ENCODE measurements around the gene EEF2K.

Gene EEF2K

DNA sequence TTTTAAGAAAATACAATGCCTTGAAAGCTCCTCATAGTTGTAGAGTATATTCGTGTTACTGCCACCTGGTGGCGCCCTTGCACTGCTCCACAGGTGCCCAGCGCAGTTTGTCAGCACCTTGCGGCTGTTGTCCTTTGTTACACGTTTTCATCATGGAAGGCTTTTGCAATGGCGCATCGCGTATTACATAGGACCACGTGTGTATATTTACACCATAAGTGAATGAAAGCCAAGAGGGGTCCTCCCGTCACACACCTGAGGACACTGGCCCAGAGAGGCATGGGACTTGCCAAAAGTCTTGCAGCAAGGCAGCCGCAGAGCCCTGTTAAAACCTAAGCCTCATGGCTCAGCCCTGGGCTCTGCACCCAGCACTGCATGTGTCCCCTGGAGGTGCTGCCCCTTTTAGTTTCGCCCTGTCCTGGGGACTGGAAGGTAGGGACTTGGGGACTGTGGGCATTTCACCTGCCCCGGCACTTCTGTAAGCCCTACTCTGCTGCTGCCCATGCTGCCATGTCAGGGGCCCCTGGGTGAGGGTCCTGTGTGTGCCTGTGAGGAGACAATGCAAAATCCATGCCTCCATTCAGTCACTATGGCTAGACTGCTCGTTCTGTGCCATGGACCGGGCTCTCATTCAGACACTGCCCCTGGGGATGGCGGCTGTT is 115.4 kb downstream of the EEF2K start:
- DNase-seq: peak; percentile 33

DNA sequence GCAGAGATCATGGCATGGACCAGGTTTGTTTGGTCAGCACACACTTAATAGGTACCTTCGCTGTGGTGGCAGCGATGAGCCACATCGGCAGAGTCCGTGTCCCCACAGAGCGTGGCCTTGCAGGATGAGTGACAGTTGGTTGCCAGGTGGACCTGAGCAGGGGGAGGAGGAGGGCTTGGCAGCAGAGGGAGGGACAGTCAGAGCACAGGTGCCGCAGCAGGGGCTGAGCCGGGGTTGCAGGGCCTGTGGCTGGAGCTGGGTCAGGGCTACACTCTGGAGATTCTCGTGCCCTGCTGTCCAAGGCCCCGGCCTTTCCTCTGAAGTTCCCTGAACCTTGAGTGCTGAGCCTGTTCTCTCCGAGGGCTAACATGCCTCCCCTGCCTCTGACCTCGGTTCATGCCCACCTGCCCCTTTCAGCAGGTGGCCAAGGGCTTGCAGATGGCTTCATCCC is 116.0 kb downstream of the EEF2K start:
- no peak for DNase-seq

DNA sequence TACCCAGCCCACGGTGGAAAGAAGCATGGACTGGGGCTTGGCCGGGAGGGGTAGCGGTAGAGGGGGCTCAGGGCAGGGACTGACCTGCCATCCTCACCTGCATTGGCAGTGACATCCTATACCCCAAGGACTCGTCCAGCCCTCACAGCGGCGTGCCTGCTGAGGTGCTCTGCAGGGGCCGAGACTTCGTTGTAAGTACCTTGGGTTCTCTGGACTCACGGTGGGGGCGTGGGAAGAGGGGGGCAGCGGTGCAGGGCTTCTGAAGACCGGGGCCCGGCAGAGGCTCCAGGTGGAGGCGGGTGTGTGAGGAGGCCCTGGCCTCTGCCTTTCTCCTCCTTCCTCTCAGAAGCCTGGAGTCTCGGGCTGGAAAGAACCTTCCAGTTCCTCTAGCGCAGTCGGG is 116.7 kb downstream of the EEF2K start:
- no peak for DNase-seq

DNA sequence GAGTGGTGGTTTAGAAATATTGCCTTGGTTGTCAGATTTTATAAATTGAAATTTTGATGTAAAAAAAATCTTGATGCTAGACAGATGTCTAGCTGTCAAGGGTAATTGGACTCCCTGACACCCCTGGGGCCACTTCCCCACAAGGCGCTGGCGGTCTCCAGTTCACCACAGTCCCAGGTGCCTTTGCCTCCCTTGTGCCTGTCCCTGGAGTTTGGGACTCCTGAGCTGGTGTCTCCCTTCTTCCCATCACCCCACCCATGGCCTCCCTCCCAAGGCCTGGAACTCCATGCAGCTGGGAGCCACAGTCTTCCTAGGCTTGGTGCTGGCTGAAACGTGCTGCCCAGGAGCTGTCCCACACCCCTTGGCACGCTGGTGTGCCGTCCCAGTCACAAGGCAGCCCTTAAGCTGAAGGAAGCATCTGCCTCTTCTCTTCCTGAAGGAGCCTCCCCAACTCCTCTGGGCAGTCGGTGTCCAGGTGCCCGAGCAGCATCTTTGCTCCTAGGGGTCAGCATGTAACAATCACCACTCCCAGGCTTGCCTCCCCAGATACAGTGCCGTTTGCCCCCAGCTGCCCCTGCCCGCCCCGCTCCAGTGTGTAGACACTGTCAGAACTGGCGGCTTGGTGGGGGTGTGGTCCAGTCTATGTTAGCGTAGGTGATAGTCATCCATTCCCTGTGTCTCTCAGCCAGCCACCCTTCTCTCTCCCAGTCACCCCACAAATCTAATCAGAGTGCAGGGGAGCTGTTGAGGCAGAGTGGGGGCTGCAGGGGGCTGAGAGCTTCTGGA is 117.3 kb downstream of the EEF2K start:
- no peak for DNase-seq

DNA sequence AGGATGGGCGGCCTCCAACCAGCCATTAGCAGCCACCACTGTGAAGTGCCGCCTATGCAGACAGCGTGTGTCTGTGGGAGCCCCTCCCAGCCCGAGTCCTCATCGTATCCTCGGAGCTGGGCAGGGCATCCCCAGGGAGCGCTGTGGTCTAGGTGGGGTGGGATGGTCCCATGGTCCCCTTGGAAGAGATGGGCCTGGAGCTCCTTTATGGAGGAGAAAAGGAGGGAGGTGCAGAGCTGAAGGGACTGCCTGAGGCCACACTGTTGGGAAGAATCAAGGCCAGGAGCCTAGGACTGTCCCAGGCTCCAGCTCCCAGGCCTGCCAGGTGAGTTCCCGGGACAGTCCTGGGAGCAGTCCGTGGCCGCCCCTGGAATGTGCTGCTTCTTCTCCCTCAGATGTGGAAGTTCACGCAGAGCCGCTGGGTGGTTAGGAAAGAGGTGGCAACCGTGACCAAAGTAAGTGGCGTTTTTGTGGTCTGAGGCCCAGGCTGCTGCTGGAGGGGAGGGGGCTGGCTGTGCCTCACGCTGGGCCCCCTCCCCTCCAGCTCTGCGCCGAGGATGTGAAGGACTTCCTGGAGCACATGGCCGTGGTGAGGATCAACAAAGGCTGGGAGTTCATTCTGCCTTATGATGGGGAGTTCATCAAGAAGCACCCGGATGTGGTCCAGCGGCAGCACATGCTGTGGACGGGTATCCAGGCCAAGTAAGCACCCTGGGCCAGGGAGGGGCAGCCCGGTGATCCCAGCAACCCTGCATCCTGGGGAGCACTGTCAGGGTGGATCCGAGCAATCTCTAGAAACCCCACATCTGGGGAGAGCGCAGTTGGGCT is 118.1 kb downstream of the EEF2K start:
- DNase-seq: no peak

DNA sequence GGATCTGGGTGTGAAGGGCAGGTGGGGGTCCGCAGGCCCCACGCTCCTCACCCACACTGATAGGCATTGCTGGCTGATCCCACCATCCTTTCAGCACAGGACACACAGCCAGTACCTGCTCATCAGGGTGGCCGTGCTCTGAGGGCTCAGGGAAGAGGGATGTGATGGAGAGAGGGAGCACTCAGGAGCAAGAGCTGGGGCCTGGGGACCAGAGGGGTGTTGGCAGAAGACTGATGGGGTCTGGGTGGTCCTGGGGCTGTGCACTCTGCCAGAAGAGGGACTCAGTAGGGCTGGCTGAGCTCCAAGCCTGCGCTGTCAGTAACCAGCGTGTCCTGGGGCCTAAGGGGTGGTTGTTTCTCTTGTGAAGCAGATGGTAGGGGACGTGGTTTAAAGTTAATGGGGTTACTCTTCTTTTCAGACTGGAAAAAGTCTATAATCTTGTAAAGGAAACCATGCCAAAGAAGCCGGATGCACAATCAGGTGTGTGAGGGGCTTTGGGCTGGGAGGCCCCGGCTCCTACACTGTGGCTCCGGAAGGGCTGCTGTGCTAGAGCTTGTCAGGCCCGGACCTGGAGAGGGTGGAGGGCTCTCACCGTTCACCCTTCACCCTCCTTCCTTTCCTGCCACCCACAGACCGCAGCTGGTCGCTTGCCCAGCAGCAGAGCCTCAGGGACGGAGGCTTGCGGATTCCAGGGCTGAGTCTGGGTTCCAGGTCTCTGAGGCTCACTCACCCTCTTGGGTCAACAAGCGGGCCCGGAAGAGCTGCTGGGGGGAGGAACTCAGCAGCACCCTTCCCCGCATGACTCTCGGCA is 118.9 kb downstream of the EEF2K start:
- no peak for DNase-seq

DNA sequence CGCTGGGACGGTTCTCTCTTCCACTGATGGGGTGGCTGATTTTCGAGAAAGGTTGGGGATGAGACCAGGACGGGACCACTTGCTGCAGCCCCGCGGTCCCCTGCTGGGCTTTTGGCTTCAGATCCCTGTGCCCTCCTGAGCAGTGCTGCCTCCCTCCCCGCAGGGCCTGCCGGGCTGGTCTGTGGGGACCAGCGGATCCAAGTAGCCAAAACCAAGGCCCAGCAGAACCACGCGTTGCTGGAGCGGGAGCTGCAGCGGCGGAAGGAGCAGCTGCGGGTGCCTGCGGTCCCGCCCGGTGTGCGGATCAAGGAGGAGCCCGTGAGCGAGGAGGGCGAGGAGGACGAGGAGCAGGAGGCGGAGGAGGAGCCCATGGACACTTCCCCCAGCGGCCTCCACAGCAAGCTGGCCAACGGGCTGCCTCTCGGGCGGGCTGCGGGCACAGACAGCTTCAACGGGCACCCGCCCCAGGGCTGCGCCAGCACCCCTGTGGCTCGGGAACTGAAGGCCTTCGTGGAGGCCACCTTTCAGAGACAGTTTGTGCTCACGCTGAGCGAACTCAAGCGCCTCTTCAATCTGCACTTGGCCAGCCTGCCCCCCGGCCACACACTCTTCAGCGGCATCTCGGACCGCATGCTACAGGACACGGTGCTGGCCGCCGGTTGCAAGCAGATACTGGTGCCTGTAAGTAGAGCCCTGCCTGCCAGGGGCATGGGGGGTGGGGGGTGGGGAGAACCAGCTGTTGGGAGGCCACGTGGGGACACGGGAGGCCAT is 119.7 kb downstream of the EEF2K start:
- no peak for DNase-seq

DNA sequence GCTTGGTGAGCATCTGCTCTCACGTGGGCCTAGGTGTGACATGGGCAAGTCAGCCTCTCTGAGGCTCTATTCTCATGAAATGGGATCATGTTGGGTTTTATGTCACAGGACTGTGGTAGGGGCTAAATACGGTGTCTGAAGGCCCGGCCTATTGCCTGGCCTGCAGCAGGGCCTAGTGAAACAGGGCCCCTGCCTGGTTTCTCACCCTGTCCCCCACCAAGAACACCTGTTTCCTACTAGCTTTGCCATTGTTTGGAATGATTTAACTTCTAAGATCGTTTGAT is 120.2 kb downstream of the EEF2K start:
- no peak for DNase-seq

DNA sequence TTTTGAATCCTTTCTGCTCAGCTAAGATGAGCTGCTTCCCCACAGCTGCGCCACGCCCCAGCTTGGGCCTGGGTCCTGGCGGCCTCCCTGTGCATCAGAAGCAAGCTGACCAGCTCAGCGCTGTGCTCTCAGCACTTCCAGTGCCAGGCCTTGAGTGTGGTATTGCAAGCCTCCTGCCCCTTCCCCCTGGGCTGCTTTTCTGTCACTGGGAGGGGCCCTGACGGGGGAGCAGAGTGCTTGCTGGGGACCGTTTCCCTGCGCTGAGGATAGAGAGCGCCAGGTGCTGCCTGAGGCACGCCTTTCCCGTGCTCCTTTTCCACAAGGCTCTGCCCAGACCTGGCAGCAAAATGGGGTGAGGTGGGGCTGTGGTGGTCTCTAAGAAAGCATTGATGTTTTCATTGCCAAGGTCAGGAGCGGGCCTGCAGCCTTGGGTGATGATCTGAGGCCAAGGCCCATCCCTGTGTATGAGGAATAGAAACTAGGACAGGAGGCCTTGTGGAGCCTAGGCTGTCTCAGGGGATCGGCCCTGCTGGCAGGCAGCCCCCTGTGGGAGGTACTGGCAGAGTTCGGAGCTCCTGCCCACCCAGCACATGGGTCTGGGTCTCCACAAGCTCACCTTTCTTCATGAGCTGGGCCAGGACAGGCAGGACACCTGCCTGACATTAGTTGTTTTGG is 120.8 kb downstream of the EEF2K start:
- DNase-seq: no peak

DNA sequence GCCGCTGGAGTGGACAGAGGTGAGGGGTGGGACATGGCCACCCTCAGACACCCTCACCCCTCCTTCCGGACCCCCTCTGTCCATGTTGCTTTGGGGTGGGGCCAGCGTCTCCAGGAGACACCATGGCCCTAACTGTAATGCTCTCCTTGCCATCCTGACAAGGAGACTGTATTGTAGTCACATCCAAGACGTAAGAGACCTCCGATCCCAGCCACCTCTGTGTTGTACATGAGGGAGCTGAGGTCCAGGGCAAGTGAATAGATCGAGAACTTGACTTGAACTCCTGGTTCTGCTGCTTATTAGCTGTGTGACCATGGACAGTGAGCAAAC is 121.3 kb downstream of the EEF2K start:
- DNase-seq: no peak

DNA sequence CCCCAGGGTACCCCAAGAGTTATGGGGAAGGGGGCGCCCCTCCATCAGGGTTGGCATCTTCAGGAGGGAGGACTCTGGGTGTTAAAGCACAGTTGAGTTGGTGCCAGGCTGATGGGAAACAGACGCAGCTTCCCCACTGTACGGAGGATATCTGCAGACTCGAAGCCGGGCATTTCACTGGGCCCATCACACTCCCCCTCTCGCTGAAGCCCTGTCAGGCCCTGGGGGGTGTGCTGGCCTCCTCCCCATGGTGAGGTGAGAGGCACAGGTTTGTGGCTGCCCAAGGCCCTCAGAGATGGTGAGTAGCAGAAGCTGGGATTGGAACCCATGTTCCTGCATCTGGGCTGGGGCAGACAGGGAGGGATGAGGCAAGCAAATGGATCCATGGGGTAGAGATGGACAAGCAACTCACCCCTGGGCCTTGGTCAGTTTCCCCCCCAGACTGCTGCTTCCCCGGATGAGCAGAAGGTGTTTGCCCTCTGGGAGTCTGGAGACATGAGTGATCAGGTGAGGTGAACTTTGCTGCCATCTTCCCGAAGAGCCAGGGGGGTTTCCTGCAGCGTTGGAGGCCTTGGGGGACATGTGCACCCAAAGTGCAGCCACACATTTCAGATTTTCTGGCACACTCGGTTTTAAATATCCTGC is 122.1 kb downstream of the EEF2K start:
- no peak for DNase-seq

DNA sequence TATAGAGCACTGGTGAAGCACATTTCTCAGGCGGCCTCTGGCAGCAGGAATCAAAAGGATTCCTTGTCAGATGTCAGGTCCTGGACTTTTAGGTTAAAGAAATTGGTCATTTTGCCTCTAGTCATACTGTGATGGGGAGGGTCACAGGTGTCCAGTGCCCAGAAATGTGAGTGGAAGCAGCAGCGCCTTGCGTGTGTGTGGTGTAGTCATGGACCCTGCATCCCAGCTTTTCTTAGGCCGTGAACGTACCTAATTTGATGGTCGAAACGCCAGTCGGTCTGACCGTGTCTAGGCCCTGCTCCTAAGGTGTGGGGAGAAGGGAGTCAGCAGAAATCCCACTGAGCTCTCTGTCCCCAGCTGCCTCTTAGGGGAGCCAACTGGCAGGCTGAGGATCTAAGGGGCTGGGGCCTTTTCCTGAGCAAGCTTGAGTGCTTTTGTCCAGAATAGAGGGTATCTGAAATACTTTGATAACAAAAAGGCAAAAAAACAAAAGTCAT is 123.2 kb downstream of the EEF2K start:
- DNase-seq: no peak

DNA sequence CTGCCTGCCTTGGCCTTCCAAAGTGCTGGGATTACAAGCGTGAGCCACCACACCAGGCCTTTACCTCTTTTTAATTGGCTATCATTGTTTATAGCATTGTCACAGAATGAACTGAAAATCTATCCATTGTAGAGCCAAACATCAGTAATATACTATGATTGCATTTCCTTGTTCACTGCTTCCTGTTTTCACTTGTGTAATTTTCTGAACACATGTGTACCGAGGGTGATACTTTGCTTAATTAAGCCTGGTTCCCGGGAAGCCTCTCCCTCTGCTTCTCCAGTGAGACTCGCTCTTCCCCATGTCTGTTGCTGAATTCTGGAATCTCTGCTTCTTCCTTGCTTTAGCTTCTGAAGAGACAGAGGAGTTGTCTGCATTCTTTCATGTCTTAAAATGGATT is 124.2 kb downstream of the EEF2K start:
- DNase-seq: no peak

DNA sequence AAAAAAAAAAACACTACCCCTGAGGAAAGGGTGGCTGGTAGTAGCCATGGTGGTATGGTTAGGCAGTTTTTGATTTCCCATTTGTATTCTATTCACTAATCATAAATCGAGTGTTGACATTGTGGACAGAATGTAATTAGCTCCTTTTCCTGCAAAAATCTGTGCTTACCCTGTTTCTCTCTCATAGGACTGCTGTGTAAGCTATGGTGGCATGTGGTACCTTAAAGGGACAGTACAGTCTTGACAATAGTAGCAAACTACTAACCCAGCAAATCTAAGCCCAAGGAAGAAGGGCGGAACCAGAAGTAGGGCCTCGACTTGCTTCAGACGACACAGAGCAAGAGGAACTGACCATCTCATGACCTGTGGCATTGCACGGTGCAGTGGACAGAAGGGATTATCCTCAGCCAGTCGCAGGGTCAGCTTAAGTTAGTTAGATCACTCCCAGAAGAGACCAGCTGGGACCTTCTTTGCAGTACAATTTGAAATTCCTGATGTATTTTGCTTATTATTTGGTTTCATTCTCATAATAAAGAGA is 127.4 kb downstream of the EEF2K start:
- no peak for DNase-seq

DNA sequence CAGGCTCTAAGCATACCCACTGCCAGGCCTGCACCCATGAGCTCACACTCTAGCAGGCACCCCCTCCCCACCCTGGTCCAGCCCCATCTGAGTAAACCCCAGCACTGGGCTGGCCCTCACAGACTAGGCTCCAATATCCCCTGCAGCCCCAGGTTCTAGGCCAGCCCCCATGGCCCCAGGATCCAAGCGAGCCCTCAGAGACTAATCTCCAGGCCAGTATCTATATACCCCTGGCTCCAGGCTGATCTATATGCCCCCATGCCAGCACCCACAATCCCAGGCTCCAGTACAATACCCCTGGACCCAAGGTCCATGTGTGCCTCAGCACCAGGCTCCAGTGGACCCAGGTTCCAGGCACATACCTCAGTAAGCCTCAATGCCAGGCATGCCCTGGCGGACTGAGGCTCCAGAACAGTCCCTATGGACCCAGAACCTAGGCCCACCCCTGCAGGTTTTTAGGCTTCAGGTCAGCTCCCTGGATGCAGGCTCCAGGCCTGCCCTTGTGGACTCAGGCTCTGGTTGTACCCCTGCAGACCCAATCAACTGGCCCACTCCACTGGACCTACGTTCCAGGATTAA is 129.7 kb downstream of the EEF2K start:
- DNase-seq: no peak

DNA sequence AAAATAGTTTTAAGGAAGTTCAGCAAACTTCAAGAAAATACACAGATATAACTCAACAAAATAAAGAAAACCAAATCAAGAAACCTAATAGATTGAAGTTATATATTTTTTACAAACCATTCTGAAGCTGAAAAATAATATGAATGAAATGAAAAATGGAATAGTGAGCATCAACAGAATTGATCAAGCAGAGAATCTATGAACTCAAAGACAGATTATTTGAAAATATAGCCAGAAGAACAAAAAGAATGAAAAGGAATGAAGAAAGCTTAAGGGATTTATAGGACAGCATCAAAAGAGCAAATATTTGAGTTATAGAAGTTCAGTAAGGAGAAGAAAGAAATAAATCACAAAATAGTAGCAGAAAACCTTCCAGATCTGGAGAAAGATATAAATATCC is 130.5 kb downstream of the EEF2K start:
- DNase-seq: no peak

DNA sequence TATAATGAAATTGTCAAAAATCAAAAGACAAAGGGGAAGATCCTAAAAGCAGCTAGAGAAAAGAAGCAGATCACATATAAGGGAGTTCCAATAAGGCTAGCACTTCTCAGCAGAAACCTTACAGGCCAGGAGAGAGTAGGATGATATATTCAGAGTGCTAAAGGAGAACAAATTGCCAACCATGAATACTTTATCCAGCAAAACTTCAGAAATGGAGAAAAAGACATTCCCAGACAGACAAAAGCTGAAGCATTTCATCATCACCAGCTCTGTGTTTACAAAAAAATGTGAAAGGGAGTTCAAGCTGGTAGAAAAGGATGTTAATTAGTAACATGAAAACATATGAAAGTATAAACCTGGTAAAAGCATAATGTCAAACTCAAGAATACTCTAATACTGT is 131.0 kb downstream of the EEF2K start:
- DNase-seq: no peak

DNA sequence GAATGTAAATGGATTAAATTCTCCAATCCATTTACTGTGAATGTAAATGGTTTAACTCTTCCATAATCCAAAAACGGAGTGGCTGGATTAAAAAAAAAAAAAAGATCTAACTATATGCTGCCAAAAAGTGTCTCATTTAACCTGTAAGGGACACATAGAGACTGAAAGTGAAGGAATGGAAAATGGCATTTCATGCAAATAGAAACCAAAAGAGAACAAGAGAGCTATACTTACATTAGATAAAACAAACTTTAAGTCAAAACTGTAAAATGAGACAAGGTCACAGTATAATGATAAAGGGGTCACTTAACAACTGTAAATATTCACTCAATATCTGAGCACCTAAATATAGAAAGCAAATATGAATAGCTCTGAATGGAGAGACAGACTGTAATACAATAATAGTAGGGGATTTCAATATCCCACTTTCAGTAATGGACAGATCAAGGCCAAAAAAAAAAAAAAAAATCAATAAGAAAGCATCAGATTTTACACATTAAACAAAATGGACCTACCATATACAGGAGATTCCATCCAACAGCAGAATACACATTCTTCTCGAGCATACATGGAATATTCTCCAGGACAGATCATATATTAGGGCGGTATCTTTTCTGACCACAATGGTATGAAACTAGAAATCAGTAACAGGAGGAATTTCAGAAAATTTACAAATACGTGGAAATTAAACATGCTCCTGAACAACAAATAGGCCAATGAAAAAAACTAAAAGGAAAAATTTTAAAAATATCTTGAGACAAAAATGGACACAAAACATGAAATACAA is 132.0 kb downstream of the EEF2K start:
- no peak for DNase-seq
